ENCODE results near the gene SPNS2. TPM values are rescaled to one million over a fixed set of nuclear protein-coding genes. Genes with fewer than 3 reads are reported as not detected.

SPNS2 gene
- total RNA-seq, 4 donors from 2014 or later = 10.0 to 19.9 (median 18.8) TPM

DNA sequence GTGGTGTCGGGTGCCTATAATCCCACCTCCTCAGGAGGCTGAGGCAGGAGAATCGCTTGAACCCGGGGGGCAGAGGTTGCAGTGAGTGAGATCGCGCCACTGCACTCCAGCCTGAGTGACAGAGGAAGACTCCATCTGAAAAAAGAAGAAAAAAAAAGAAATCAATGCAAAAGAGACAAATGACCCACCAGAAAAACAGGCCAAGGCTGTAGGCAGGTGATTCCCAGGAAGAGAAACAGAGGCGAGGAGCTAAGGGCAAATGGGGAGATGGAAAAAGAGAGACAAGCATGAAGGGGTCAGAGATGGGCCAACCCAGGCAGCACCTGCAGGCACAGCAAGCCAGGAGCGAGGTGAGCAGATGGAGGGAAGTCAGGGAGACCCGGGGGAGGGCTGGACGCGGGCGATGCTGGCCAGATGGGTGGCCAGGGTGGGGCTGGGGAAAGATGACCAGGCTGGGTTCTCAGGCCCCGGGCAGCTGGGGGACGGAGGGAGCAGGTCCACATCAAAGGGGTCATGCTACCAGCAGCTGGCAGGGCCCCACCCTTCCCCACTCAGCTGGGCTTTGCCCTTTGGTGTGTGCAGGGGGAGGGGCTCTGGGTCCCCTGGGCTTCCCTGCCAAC lies 31.0 kb downstream of the SPNS2 start:
- intact Hi-C loops (cut with DNase I) = no loop called here
- no peak for DNase-seq (ENCODE audit: extremely low spot score)
- H3K27ac ChIP-seq (replicated peaks in 1 of 4) = peak overlapping the region in 3 of 4 donors; percentile 30 to 73 (median 59)

DNA sequence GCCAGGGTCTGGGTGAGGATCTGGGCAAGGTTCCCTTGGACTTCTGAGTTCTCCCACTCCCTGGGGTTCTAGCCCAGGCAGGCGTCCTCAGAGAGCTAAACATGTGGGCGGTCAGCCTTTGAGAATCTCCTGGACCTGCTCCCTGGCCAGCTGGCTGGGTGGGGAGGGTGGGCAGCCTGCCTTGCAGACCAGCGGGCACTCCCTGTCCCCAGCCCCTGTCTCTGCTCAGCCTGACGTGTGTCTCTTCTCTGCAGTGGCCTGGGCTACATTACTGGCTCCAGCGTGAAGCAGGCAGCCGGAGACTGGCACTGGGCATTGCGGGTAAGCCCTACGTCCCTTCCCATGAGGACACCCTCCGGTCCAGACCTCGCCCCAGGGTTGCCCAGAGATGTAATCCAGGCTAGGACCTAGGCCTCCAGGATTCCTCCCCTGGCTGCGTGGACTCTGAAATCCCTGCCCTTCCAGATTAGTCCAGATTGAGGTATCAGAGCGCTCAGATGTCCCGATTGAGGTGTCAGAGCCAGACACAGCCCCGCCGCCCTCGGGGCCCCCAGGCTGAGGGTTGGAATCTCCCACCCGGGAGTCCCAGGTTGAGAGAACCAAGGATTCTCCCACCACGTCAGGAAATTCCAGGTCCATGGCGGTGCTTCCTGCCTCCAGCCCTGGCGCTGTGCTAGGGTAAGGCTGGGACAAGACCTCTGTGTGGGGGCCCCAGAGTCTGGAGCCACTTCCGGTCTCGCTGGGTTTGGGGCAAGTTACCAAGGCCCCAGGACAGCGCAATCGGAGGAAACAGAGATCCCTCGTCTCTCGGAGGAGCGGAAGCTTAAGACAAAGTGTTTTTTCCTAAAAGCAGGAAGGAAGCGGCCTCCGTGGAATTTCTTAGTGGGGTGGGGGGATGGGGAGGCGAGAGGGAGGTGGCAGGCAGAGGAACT lies 32.4 kb downstream of the SPNS2 start:
- Histone ChIP-seq H3K27ac (replicated peaks in 1 of 4) (peak overlapping the region; percentile 30 to 73 (median 48)), H3K9me3 (no peaks in the 10 kb centered on the region), H3K36me3 (peaks cover 0 to 5% (median 0%) of the 10 kb centered on the region in 4 donors), H3K27me3 (peaks cover 0 to 21% (median 0%) of the 10 kb centered on the region in 4 donors), H3K4me1 (peaks cover 55 to 88% (median 71%) of the 10 kb centered on the region in 4 donors), H3K4me3 (no peak overlapping the region)
- DNase-seq (ENCODE audit: extremely low spot score) = no peak
- TF ChIP-seq POLR2A (IDR thresholded peaks at IDR 0.05; ENCODE audit: low read depth) (no peak), POLR2AphosphoS5 (IDR thresholded peaks at IDR 0.05) (peak in 1 of 2 donors; percentile 15)
- 56% methylated on average over 11 of the region's 30 CpGs for WGBS
- intact Hi-C loops (cut with DNase I) = no loop called here

More for the DNA sequence above, 31.0 kb downstream of the SPNS2 start:
- peaks cover 0 to 7% (median 0%) of the 10 kb centered on the region in 4 donors for H3K27me3 ChIP-seq
- H3K9me3 ChIP-seq = no peaks in the 10 kb centered on the region
- peaks cover 0 to 14% (median 0%) of the 10 kb centered on the region in 4 donors for H3K36me3 ChIP-seq
- no peak overlapping the region for H3K4me3 ChIP-seq
- peaks cover 41 to 74% (median 59%) of the 10 kb centered on the region in 4 donors for H3K4me1 ChIP-seq
- TF ChIP-seq, protein P1, sequence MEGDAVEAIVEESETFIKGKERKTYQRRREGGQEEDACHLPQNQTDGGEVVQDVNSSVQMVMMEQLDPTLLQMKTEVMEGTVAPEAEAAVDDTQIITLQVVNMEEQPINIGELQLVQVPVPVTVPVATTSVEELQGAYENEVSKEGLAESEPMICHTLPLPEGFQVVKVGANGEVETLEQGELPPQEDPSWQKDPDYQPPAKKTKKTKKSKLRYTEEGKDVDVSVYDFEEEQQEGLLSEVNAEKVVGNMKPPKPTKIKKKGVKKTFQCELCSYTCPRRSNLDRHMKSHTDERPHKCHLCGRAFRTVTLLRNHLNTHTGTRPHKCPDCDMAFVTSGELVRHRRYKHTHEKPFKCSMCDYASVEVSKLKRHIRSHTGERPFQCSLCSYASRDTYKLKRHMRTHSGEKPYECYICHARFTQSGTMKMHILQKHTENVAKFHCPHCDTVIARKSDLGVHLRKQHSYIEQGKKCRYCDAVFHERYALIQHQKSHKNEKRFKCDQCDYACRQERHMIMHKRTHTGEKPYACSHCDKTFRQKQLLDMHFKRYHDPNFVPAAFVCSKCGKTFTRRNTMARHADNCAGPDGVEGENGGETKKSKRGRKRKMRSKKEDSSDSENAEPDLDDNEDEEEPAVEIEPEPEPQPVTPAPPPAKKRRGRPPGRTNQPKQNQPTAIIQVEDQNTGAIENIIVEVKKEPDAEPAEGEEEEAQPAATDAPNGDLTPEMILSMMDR (IDR thresholded peaks at IDR 0.05) = no peak
- no peak for TF ChIP-seq POLR2A (IDR thresholded peaks at IDR 0.05; ENCODE audit: low read depth)
- no peak for TF ChIP-seq EP300 (IDR thresholded peaks at IDR 0.05)
- no peak for TF ChIP-seq POLR2AphosphoS5 (IDR thresholded peaks at IDR 0.05)
- 84% methylated on average over 13 of the region's 13 CpGs for WGBS

DNA sequence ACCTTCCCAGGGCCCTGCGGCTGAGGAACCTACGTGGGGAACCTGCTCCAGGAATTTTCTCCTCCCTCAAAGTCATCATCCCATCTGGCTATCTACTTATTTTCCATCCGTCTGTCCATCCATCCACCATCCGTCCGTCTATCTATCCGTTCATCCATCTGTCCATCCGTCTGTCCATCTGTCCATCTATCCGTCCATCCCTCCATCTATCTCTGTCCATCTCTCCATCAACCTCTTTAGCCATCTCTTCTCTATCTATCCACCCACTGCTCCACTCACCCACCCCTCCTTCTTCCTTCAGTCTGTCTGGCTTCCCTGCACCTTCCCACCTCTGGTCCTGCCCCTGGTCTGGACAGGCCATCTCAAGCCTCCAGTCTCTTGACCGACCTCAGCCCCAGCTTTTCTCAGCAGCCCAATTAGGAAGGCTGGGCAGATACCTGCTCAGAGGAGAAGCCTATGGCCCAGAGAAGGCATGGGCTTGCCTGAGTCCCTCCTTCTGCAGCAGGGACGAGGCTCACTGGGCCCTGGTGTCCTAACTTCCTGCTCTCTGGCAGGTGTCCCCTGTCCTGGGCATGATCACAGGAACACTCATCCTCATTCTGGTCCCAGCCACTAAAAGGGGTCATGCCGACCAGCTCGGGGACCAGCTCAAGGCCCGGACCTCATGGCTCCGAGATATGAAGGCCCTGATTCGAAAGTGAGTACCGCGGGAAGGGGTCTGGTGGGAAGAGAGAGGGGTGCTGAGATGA lies 33.5 kb downstream of the SPNS2 start:
- Histone ChIP-seq H3K36me3 (peaks cover 0 to 5% (median 0%) of the 10 kb centered on the region in 4 donors), H3K27me3 (peaks cover 0 to 22% (median 0%) of the 10 kb centered on the region in 4 donors), H3K4me3 (no peak overlapping the region), H3K4me1 (peaks cover 59 to 89% (median 76%) of the 10 kb centered on the region in 4 donors), H3K9me3 (no peaks in the 10 kb centered on the region), H3K27ac (replicated peaks in 1 of 4) (peak overlapping the region in 3 of 4 donors; percentile 28 to 74 (median 66))
- WGBS = 96% methylated on average over 14 of the region's 17 CpGs
- TF ChIP-seq, protein P1 (IDR thresholded peaks at IDR 0.05) = no peak
- TF ChIP-seq EP300 (IDR thresholded peaks at IDR 0.05) (no peak), POLR2AphosphoS5 (IDR thresholded peaks at IDR 0.05) (no peak), POLR2A (IDR thresholded peaks at IDR 0.05; ENCODE audit: low read depth) (no peak)
- intact Hi-C loops (cut with DNase I) = no loop called here
- DNase-seq (ENCODE audit: extremely low spot score) = no peak

GRCh38 chr17:4532860-4533522 lies 34.3 kb downstream of the SPNS2 start:
- H3K36me3 ChIP-seq = peaks cover 0 to 11% (median 3%) of the 10 kb centered on the region in 4 donors
- H3K27ac ChIP-seq (replicated peaks in 1 of 4) = peak overlapping the region; percentile 38 to 74 (median 68)
- H3K4me1 ChIP-seq = peaks cover 65 to 89% (median 83%) of the 10 kb centered on the region in 4 donors
- no peaks in the 10 kb centered on the region for H3K9me3 ChIP-seq
- H3K27me3 ChIP-seq = peaks cover 0 to 22% (median 0%) of the 10 kb centered on the region in 4 donors
- TF ChIP-seq POLR2A (IDR thresholded peaks at IDR 0.05; ENCODE audit: low read depth) = no peak
- TF ChIP-seq POLR2AphosphoS5 (IDR thresholded peaks at IDR 0.05) = no peak
- TF ChIP-seq EP300 (IDR thresholded peaks at IDR 0.05) = no peak
- TF ChIP-seq, protein P1 (IDR thresholded peaks at IDR 0.05) = no peak
- no peak for DNase-seq (ENCODE audit: extremely low spot score)
- WGBS = 93% methylated on average over 22 of the region's 33 CpGs
- no peak overlapping the region for H3K4me3 ChIP-seq
- intact Hi-C loops (cut with DNase I) = no loop called here
